Activated gamma-delta T cell (primary cell): ENCODE data around the gene OR8B2.
"Not testable (repeated sequence)": the region's sequence is repeated elsewhere in the genome, so short reads cannot be mapped to it uniquely, and the experiment has no call there.

Source experiments
- DNase-seq: peaks from one replicate; lab custom pipeline; 2025; lab: John Stamatoyannopoulos, UW
- total RNA-seq, 2 donors: gene quantifications; one replicate each; lab custom pipeline; 2026; lab: John Stamatoyannopoulos, UW

Gene OR8B2, protein sequence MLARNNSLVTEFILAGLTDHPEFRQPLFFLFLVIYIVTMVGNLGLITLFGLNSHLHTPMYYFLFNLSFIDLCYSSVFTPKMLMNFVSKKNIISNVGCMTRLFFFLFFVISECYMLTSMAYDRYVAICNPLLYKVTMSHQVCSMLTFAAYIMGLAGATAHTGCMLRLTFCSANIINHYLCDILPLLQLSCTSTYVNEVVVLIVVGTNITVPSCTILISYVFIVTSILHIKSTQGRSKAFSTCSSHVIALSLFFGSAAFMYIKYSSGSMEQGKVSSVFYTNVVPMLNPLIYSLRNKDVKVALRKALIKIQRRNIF
- 0 reads per million in 2 donors for total RNA-seq

GRCh38 chr11:124384399-124384798, at the start of gene OR8B2:
Gene OR8B2 (minus strand): TSS chr11:124384499. CDS start chr11:124383343, 1,156 bp downstream.
- DNase-seq, result no peak

DNA sequence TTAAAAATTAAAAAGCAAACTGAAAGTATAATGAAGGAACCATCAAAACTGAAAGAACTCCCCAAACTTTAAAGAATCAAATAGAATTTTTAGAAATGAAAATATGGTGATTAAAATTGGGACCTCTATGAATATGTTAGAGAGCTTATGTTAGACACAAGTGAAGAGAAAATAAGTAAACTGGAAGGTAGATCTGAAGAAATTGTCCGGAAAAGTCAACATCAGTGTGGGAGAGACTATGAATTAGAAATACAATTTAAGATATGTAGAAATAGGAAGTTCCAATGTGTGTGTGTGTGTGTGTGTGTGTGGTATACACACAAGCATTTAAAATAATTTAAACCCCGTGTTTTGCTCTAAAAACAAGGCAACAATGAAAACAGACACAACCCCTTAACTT, 45.3 kb upstream of the OR8B2 start:
- no peak for DNase-seq

DNA sequence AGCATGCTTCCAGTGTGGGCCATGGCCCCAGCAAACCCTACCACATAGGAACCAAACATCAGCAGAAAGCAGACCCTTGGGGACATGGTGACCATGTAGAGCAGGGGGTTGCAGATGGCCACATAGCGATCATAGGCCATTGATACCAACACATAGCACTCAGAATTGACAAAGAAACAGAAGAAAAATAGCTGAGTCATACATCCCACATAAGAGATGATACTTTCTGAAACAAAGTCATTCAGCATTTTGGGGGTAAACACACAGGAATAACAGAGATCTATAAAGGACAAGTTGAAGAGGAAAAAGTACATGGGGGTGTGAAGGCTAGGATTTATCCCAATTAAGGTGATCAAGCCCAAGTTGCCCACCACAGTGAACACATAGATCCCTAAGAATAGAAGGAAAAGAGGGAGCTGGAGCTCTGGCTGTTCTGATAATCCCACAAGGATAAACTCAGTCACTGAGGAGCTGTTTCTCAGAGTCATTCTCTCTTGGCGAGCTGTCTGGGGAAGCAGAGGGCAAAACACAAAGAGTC, 40.2 kb upstream of the OR8B2 start, which contains the start of gene OR8B4:
Gene OR8B4 (minus strand): TSS at position 488 of the 538 bp plus-strand sequence. CDS start 0 bp downstream, at position 488.
- no peak for DNase-seq

- DNase-seq, result no peak
Observed at GRCh38 chr11:124421043-124421442, 36.7 kb upstream of the OR8B2 start.

DNA sequence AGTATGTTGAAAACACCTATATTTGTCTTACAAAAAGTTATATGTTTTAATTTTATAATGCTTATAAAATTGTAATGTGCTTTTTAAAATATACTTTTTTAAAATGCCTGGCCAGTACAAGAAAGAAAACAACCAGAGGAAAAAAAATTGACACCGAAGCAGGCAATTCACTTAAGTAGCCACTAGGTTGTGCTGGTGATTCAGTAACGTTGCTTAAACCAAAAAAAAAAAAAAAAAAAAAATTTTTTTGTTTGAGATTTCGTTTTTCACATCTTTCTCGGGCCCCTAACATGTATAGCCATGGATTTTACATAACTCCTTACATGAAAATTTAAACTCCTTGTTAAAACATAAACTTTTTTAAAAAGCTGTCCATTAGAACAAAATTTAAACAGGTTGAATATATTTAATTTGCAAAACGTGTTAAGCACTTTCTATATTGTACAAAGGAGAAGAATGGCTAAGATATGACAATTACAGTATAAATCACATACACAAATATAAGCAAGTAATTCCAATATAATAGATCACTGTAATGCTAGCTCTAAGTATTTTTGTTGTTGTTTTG, 31.1 kb upstream of the OR8B2 start:
- DNase-seq, result no peak

- no peak for DNase-seq
Observed at GRCh38 chr11:124409906-124410305, 25.6 kb upstream of the OR8B2 start.

- no peak for DNase-seq
Observed at GRCh38 chr11:124405581-124405980, 21.3 kb upstream of the OR8B2 start.

DNA sequence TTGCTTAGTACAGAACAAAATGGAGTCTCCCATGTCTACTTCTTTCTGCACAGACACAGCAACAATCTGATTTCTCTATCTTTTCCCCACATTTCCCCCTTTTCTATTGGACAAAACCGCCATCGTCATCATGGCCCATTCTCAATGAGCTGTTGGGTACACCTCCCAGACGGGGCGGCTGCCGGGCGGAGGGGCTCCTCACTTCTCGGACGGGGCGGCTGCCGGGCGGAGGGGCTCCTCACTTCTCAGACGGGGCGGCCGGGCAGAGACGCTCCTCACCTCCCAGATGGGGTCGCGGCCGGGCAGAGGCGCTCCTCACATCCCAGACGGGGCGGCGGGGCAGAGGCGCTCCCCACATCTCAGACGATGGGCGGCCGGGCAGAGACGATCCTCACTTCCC, 18.9 kb upstream of the OR8B2 start:
- DNase-seq, result not testable (repeated sequence)

DNA sequence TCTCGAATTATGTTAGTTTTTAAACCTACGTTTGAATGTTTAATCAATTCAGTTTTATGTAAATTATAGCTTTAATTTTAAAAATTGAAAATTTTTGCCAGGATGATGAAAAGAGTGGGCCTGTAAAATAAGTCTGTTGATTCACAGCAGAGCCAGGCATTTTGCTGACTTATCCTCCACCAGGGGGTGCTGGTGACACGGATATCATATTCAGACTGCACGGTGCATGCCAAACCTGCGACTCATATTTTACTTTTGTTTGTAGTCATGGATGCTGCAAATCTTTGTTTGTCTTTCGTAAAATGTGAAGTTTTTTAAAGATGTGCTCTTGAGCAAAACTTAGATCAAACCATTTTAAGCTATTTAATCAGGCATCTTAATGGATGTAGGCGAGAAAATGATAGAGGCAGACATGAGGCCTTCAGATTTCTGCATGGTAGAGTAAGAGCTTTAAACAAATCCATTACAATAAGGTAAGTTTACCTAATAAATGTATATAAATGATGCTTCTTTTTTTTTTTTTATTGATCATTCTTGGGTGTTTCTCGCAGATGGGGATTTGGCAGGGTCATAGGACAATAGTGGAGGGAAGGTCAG, 18.1 kb upstream of the OR8B2 start:
- no peak for DNase-seq

GRCh38 chr11:124398924-124399323, 14.6 kb upstream of the OR8B2 start, which contains the start of gene OR8B3:
Gene OR8B3 (minus strand): TSS chr11:124399024. CDS start chr11:124397351, 1,673 bp downstream.
- DNase-seq, result no peak

DNA sequence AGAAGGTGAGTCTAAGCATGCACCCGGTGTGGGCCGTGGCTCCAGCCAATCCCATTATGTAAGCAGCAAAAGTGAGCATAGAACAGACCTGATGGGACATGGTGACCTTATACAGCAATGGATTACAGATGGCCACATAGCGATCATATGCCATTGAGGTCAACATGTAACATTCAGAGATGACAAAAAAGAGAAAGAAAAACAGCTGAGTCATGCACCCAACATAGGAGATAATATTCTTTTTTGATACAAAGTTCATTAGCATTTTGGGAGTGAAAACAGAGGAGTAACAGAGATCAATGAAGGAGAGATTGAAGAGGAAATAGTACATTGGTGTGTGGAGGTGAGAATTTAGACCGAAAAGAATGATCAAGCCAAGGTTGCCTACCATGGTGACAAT, 12.5 kb upstream of the OR8B2 start:
- not testable (repeated sequence) for DNase-seq

GRCh38 chr11:124394408-124394807, 10.1 kb upstream of the OR8B2 start:
- no peak for DNase-seq

DNA sequence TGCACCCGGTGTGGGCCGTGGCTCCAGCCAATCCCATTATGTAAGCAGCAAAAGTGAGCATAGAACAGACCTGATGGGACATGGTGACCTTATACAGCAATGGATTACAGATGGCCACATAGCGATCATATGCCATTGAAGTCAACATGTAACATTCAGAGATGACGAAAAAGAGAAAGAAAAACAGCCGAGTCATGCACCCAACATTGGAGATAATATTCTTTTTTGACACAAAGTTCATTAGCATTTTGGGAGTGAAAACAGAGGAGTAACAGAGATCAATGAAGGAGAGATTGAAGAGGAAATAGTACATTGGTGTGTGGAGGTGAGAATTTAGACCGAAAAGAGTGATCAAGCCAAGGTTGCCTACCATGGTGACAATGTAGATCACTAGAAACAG, 1.4 kb downstream of the OR8B2 start:
- DNase-seq, result not testable (repeated sequence)

- no peak for DNase-seq
Observed at GRCh38 chr11:124380585-124380984, 3.7 kb downstream of the OR8B2 start.

GRCh38 chr11:124376280-124376679, 8.0 kb downstream of the OR8B2 start:
- DNase-seq, result no peak

GRCh38 chr11:124359566-124359965, 24.7 kb downstream of the OR8B2 start:
- DNase-seq, result no peak

DNA sequence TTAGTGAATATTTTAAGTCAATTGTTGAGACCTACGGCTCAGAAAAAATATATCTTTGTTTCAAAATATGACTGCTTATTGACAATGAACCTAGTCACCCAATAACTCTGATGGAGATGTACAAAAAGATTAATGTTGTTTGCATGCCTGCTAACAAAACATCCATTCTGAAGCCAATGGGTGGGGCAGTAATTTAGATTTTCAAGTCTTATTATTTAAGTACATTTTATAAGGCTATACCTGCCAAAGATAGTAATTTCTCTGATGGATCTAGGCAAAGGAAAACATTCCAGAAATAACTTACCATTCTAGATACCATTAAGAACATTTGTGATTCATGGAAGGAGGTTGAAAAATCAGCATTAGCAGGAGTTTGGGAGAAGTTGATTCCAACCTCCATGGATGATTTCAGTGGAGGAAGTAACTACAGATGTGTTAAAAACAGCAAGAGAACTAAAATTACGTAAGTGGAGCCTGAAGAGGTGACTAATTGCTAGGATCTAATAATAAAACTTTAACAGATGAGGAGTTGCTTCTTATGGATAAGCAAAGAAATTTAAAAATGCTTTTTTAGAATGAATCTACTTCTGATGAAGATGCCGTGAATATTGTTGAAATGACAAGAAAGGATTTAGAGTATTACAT, 37.9 kb downstream of the OR8B2 start:
- no peak for DNase-seq

- DNase-seq, result no peak
Observed at GRCh38 chr11:124344346-124344745, 40.0 kb downstream of the OR8B2 start.

DNA sequence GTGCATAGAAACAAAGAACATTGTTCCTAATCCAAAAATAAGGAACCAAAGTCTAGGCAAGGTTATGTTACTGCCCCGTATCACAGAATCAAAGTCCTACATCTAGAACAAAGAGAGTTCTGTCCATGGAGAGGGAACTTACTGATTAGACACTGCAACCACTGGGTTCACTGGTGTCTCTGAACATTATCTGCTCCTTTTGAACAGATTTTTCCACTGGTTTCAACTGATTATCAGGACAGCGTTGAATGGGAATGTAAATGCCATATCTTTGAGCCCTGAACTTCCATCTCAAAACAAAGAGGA, 44.2 kb downstream of the OR8B2 start:
- no peak for DNase-seq

GRCh38 chr11:124339396-124340141, 44.7 kb downstream of the OR8B2 start:
- DNase-seq, result no peak
